Measurements from ENCODE around the gene ATP1B3. TPM values are rescaled to one million over a fixed set of nuclear protein-coding genes. Genes with fewer than 3 reads are reported as not detected.

ATP1B3 gene
- total RNA-seq, 2 experiments from 2014 or later: 22.2 to 22.5 TPM

DNA sequence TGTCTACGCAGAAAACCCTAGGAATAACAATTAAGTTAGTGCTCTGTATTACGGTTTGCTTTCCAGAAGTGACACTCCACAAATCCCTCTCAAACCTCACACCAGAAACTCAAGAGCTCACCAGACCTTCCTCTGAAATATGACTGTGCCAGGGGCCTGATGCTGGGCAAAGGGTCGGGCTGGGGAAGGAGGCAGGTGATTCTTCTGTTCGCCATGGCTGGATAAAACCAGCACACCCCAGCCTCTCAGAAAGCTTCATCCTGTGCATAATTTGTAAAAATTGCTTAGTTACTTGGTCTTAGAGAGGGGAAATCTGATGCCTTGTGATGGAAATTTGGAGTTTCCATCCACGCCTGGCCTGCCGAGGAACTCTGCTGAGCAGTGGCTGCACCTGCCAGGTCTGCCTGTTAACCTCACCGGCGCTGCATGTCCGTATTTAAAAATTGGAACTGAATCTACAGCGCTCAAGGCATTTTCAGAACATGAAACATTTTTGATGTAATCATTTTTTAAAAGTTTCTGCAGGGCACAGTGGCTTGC lies 22.7 kb upstream of the ATP1B3 start:
- no peak overlapping the region for H3K27ac Mint-ChIP-seq
- TF ChIP-seq, protein P1, sequence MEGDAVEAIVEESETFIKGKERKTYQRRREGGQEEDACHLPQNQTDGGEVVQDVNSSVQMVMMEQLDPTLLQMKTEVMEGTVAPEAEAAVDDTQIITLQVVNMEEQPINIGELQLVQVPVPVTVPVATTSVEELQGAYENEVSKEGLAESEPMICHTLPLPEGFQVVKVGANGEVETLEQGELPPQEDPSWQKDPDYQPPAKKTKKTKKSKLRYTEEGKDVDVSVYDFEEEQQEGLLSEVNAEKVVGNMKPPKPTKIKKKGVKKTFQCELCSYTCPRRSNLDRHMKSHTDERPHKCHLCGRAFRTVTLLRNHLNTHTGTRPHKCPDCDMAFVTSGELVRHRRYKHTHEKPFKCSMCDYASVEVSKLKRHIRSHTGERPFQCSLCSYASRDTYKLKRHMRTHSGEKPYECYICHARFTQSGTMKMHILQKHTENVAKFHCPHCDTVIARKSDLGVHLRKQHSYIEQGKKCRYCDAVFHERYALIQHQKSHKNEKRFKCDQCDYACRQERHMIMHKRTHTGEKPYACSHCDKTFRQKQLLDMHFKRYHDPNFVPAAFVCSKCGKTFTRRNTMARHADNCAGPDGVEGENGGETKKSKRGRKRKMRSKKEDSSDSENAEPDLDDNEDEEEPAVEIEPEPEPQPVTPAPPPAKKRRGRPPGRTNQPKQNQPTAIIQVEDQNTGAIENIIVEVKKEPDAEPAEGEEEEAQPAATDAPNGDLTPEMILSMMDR (IDR thresholded peaks at IDR 0.05): no peak
- no peaks in the 10 kb centered on the region for H3K36me3 Mint-ChIP-seq (ENCODE audit: low read depth)
- Histone ChIP-seq H3K9me3 (ENCODE audit: control insufficient read depth in 1 of 2, insufficient read depth in 1 of 2, low read length in 2 of 2) (no peaks in the 10 kb centered on the region), H3K36me3 (ENCODE audit: insufficient read depth, low read length) (no peaks in the 10 kb centered on the region), H3K27ac (ENCODE audit: low read depth in 1 of 2, low read length in 2 of 2) (no peak overlapping the region), H3K27me3 (ENCODE audit: control insufficient read depth in 1 of 2, insufficient read depth in 2 of 2, low read length in 2 of 2) (no peaks in the 10 kb centered on the region), H3K4me3 (ENCODE audit: low read length) (no peak overlapping the region), H3K4me1 (ENCODE audit: insufficient read depth, low read length) (peaks cover 3% of the 10 kb centered on the region)
- ChIA-PET POLR2A (no interaction called here), CTCF (no interaction called here)
- no peak for ATAC-seq (ENCODE audit: poor library complexity)
- DNase-seq: no peak
- intact Hi-C loops (cut with DNase I, micrococcal nuclease): no loop called here
- H3K4me3 Mint-ChIP-seq: no peak overlapping the region
- no peaks in the 10 kb centered on the region for H3K4me1 Mint-ChIP-seq (ENCODE audit: low read depth)
- H3K9me3 Mint-ChIP-seq: no peaks in the 10 kb centered on the region
- H3K27me3 Mint-ChIP-seq: no peaks in the 10 kb centered on the region

DNA sequence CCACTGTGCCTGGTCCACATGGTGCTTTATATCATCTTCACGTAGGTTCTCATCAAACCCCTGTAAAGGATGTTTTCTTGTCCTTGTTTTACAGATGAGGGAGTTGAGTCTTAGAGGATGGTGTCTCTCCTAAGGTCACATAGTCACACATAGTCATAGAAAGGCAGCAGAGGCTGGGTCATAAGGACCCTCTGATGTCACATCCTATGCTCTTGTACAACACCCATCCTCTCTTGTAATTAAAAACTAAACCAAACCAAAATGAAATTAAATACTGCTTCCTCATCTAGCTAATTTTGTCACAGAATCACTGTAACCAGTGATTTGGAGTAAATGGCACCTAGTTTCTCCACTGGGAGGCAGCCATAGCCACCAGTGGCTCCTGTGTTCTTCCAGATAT lies 21.8 kb upstream of the ATP1B3 start:
- CTCF ChIA-PET: no interaction called here
- DNase-seq (no peak), ATAC-seq (ENCODE audit: poor library complexity) (no peak)
- no peak overlapping the region for H3K27ac ChIP-seq (ENCODE audit: low read depth in 1 of 2, low read length in 2 of 2)
- Mint-ChIP-seq H3K36me3 (ENCODE audit: low read depth) (no peaks in the 10 kb centered on the region), H3K9me3 (no peaks in the 10 kb centered on the region), H3K4me3 (no peak overlapping the region), H3K27ac (no peak overlapping the region), H3K27me3 (no peaks in the 10 kb centered on the region), H3K4me1 (ENCODE audit: low read depth) (no peaks in the 10 kb centered on the region)
- H3K27me3 ChIP-seq (ENCODE audit: control insufficient read depth in 1 of 2, insufficient read depth in 2 of 2, low read length in 2 of 2): no peaks in the 10 kb centered on the region
- intact Hi-C loops (cut with DNase I, micrococcal nuclease): no loop called here
- no peaks in the 10 kb centered on the region for H3K36me3 ChIP-seq (ENCODE audit: insufficient read depth, low read length)
- no peaks in the 10 kb centered on the region for H3K9me3 ChIP-seq (ENCODE audit: control insufficient read depth in 1 of 2, insufficient read depth in 1 of 2, low read length in 2 of 2)
- TF ChIP-seq, protein P1 (IDR thresholded peaks at IDR 0.05): no peak
- H3K4me3 ChIP-seq (ENCODE audit: low read length): no peak overlapping the region
- POLR2A ChIA-PET: interaction anchor here (0.5 kb wide), 1 partner anchor 301 kb away, joined by 3 read pairs; no protein-coding TSS in a partner anchor
- H3K4me1 ChIP-seq (ENCODE audit: insufficient read depth, low read length): no peaks in the 10 kb centered on the region

GRCh38 chr3:141858312-141858711 lies 18.1 kb upstream of the ATP1B3 start:
- ChIA-PET POLR2A (interaction anchor here (1.0 kb wide), 1 partner anchor 20 kb away, joined by 4 read pairs; no protein-coding TSS in a partner anchor), CTCF (no interaction called here)
- Histone ChIP-seq H3K4me3 (ENCODE audit: low read length) (no peak overlapping the region), H3K27ac (ENCODE audit: low read depth in 1 of 2, low read length in 2 of 2) (no peak overlapping the region), H3K27me3 (ENCODE audit: control insufficient read depth in 1 of 2, insufficient read depth in 2 of 2, low read length in 2 of 2) (no peaks in the 10 kb centered on the region), H3K4me1 (ENCODE audit: insufficient read depth, low read length) (no peaks in the 10 kb centered on the region), H3K36me3 (ENCODE audit: insufficient read depth, low read length) (no peaks in the 10 kb centered on the region), H3K9me3 (ENCODE audit: control insufficient read depth in 1 of 2, insufficient read depth in 1 of 2, low read length in 2 of 2) (no peaks in the 10 kb centered on the region)
- DNase-seq (no peak), ATAC-seq (ENCODE audit: poor library complexity) (no peak)
- H3K4me3 Mint-ChIP-seq: no peak overlapping the region
- intact Hi-C loops (cut with DNase I, micrococcal nuclease): no loop called here
- no peaks in the 10 kb centered on the region for H3K36me3 Mint-ChIP-seq (ENCODE audit: low read depth)
- H3K4me1 Mint-ChIP-seq (ENCODE audit: low read depth): peaks cover 11% of the 10 kb centered on the region
- H3K27ac Mint-ChIP-seq: no peak overlapping the region
- no peaks in the 10 kb centered on the region for H3K27me3 Mint-ChIP-seq
- H3K9me3 Mint-ChIP-seq: no peaks in the 10 kb centered on the region
- TF ChIP-seq, protein P1 (IDR thresholded peaks at IDR 0.05): no peak
